DMS114 treated with DMSO at 0.1 percent for 48 hours (cell line): ENCODE results near the gene WDR88.

Experiments used
- DNase-seq: peaks from one replicate; lab custom pipeline; 2025; ENCODE audit not compliant: unreplicated experiment; lab: John Stamatoyannopoulos, UW

The WDR88 gene

GRCh38 chr19:33132021-33132420, at the start of gene WDR88:
WDR88 (plus strand) TSS chr19:33132114; CDS start chr19:33132170, 56 bp downstream.
- no peak for DNase-seq

- DNase-seq: no peak
Measured at GRCh38 chr19:33085570-33086128, 46.3 kb upstream of the WDR88 start.

GRCh38 chr19:33086955-33087354, 45.0 kb upstream of the WDR88 start:
- no peak for DNase-seq

- DNase-seq: no peak
Measured at GRCh38 chr19:33089010-33089409, 42.9 kb upstream of the WDR88 start.

GRCh38 chr19:33090179-33090578, 41.7 kb upstream of the WDR88 start:
- DNase-seq: no peak

GRCh38 chr19:33093420-33094210, 38.3 kb upstream of the WDR88 start:
- no peak for DNase-seq

- DNase-seq: no peak
Measured at GRCh38 chr19:33094436-33095067, 37.4 kb upstream of the WDR88 start.

- no peak for DNase-seq
Measured at GRCh38 chr19:33096005-33096404, 35.9 kb upstream of the WDR88 start.

- DNase-seq: no peak
Measured at GRCh38 chr19:33098055-33098534, 33.8 kb upstream of the WDR88 start.

- DNase-seq: no peak
Measured at GRCh38 chr19:33100894-33101644, 30.8 kb upstream of the WDR88 start.

GRCh38 chr19:33102893-33103292, 29.0 kb upstream of the WDR88 start:
- DNase-seq: no peak

- no peak for DNase-seq
Measured at GRCh38 chr19:33108161-33108560, 23.8 kb upstream of the WDR88 start.

GRCh38 chr19:33110137-33110910, 21.6 kb upstream of the WDR88 start:
- no peak for DNase-seq

- no peak for DNase-seq
Measured at GRCh38 chr19:33111587-33111986, 20.3 kb upstream of the WDR88 start.

- DNase-seq: no peak
Measured at GRCh38 chr19:33114312-33114711, 17.6 kb upstream of the WDR88 start.

- DNase-seq: no peak
Measured at GRCh38 chr19:33117501-33117900, 14.4 kb upstream of the WDR88 start.

- DNase-seq: no peak
Measured at GRCh38 chr19:33118643-33119042, 13.3 kb upstream of the WDR88 start.

GRCh38 chr19:33124207-33125098, 7.5 kb upstream of the WDR88 start:
- DNase-seq: no peak

- peak; percentile 83 for DNase-seq
Measured at GRCh38 chr19:33125929-33126388, 6.0 kb upstream of the WDR88 start.
